ENCODE results near the gene PHLDA1. TPM values are rescaled to one million over a fixed set of nuclear protein-coding genes. Genes with fewer than 3 reads are reported as not detected.

The PHLDA1 gene
- total and polyA plus RNA-seq, 2 of the 4 experiments (the other 2 are of a cell fraction): 27.8 to 32.4 TPM

GRCh38 chr12:76032043-76032981 lies 736 bp upstream of the PHLDA1 start:
- H3K18ac ChIP-seq (ENCODE audit: low read depth, low read length): peak overlapping the region; percentile 99
- in situ Hi-C loops (cut with MboI; ENCODE audit: low sequenced_read_pairs): loop anchor here (25.0 kb wide), 1 partner anchor 695 kb away; the partner anchor contains the start of genes CAPS2 and GLIPR1L1
- peak overlapping the region; percentile 99 for H3K23ac ChIP-seq (ENCODE audit: low read depth, low read length)
- H3K14ac ChIP-seq (replicated peaks; ENCODE audit: low read depth, low read length): peak overlapping the region; percentile 99
- dilution Hi-C loops (cut with HindIII; ENCODE audit: low sequenced_read_pairs, unreplicated experiment): no loop called here
- peak overlapping the region; percentile 93 for H2BK120ac ChIP-seq (ENCODE audit: low read depth, low read length)
- H3K56ac ChIP-seq (ENCODE audit: extremely low read depth, insufficient read depth, low read length): peak overlapping the region; percentile 94
- H2BK15ac ChIP-seq (ENCODE audit: low read depth, low read length): peak overlapping the region; percentile 91; the same call in 2 of the 3 replicates
- peaks cover 9% of the 10 kb centered on the region for H3K4me1 ChIP-seq (ENCODE audit: control insufficient read depth, insufficient read depth, low read length)
- ChIA-PET CTCF (interaction anchor here (0.7 to 2.0 kb wide), 10 partner anchors 126 to 506 kb away, joined by 3 to 8 read pairs (median 4); partner anchors contain the start of gene BBS10), POLR2A (ENCODE audit: unreplicated experiment) (interaction anchor here (0.5 to 2.0 kb wide), 15 partner anchors 8 to 521 kb away, joined by 3 to 7 read pairs (median 4); partner anchors contain the start of gene KRR1)
- H3K9me1 ChIP-seq (ENCODE audit: insufficient read depth, low read length): peaks cover 5% of the 10 kb centered on the region
- peak overlapping the region; percentile 92 to 95 for H4K8ac ChIP-seq (ENCODE audit: low read depth in 2 of 2, low read length in 2 of 2)
- H3K79me1 ChIP-seq (ENCODE audit: low read depth in 1 of 2, low read length in 2 of 2): peaks cover 10 to 35% of the 10 kb centered on the region in 2 experiments
- peaks cover 25% of the 10 kb centered on the region for H3K36me3 ChIP-seq (ENCODE audit: control insufficient read depth, insufficient read depth, low read length)
- peak overlapping the region; percentile 97 for H2AK5ac ChIP-seq (ENCODE audit: low read depth, low read length)
- peak overlapping the region; percentile 84 for H2BK20ac ChIP-seq (ENCODE audit: low read depth, low read length)
- DNase-seq (peak; percentile 70), ATAC-seq (ENCODE audit: low read depth) (peak; percentile 19)
- intact Hi-C loops (cut with micrococcal nuclease): loop anchor here (1.0 to 5.0 kb wide), 3 partner anchors 410 to 700 kb away; partner anchors contain the start of genes CAPS2 and GLIPR1L1
- H3K4me2 ChIP-seq (ENCODE audit: low read depth, low read length): peak overlapping the region; percentile 100
- peak overlapping the region; percentile 97 for H4K91ac ChIP-seq (ENCODE audit: insufficient read depth, low read depth, low read length)
- TF ChIP-seq CTCF (conservative IDR thresholded peaks at IDR 0.05; ENCODE audit: low read depth, low read length) (no peak), CHD1 (IDR thresholded peaks at IDR 0.05; ENCODE audit: low read depth, low read length) (peak; percentile 46; the same call in 1 of the 2 replicates), CEBPB (IDR thresholded peaks at IDR 0.05; ENCODE audit: low read depth, low read length) (peak; percentile 71), POLR2A (IDR thresholded peaks at IDR 0.05; ENCODE audit: low read depth, low read length) (peak; percentile 32; the same call in 1 of the 2 replicates), MXI1 (IDR thresholded peaks at IDR 0.05; ENCODE audit: borderline replicate concordance, low read depth, low read length) (no peak), RAD21 (IDR thresholded peaks at IDR 0.05; ENCODE audit: low read length) (no peak)
- peaks cover 22% of the 10 kb centered on the region for H4K20me1 ChIP-seq (ENCODE audit: insufficient read depth, low read length)
- WGBS, 2 experiments (ENCODE audit: extremely low coverage in 2 of 2, insufficient read length in 1 of 2): 1% methylated on average over 19 of the region's 58 CpGs; no CpG with 5 or more reads in 1 of the 2 experiments
- H3K27me3 ChIP-seq (ENCODE audit: control insufficient read depth, insufficient read depth, low read length): no peaks in the 10 kb centered on the region
- H3K4me3 ChIP-seq (ENCODE audit: insufficient read depth, low read depth, low read length): peak overlapping the region; percentile 59
- H3K9me3 ChIP-seq (ENCODE audit: control insufficient read depth, insufficient read depth, low read length): no peaks in the 10 kb centered on the region
- peak overlapping the region; percentile 92 for H3K27ac ChIP-seq (ENCODE audit: insufficient read depth, low read length)
- H2BK5ac ChIP-seq (ENCODE audit: low read depth, low read length, poor library complexity, severe bottlenecking): peak overlapping the region; percentile 95
- peak overlapping the region; percentile 84 for H2AK9ac ChIP-seq (replicated peaks; ENCODE audit: low read depth, low read length, poor library complexity)
- peak overlapping the region; percentile 97 for H3K4ac ChIP-seq (ENCODE audit: low read depth, low read length)
- BruUV-seq (replicated peaks): TSS peak; percentile 67
- peak overlapping the region; percentile 99 for H4K5ac ChIP-seq (ENCODE audit: low read depth, low read length)
- H3K9ac ChIP-seq (ENCODE audit: low read depth, low read length): peak overlapping the region; percentile 100
- H2AFZ ChIP-seq (replicated peaks; ENCODE audit: low read length, poor library complexity): peak overlapping the region; percentile 83
